CD4-positive, alpha-beta T cell (primary cell): ENCODE results near the gene ACTR5. TPM values are rescaled to one million over a fixed set of nuclear protein-coding genes. Genes with fewer than 3 reads are reported as not detected.
A peak's percentile ranks its signal among the peaks of the same experiment; 100 is the strongest.

ENCODE experiments used
- ATAC-seq: fragments of 200-7000 bp; cut with Tn5 transposase; one replicate; pipeline ENCODE4 v1.10.0; 2022; ENCODE audit warnings: mild to moderate bottlenecking; ENCODE audit not compliant: poor library complexity
- CTCF ChIA-PET: fragments of 350-600 bp; sonication (Branson Sonifier 250); formaldehyde crosslinking; loops from one replicate; lab custom pipeline; 2021; ENCODE audit warnings: antibody characterized with exemption, inconsistent platforms; lab: Charles Lee
- POLR2A ChIA-PET: fragments of 350-600 bp; sonication (Branson Sonifier 250); formaldehyde crosslinking; loops from one replicate; lab custom pipeline; 2021; ENCODE audit warnings: antibody characterized with exemption, inconsistent platforms; lab: Charles Lee
- DNase-seq, 14 experiments: peaks; one replicate each; pipeline ENCODE4 v3.0.0-alpha.2; 2013 to 2020; ENCODE audit warnings: mixed read lengths in 2 of 14
- H3K27ac ChIP-seq, 2 donors: one replicate each; pipeline versions ENCODE4 v1.5.1 to v1.7.0; 2013; ENCODE audit warnings: low read length in 2 of 2, low read depth in 1 of 2, mild to moderate bottlenecking in 1 of 2
- H3K27me3 ChIP-seq, 2 experiments: 1 replicate in 1 of 2; 2 replicates in 1 of 2; pipeline versions ENCODE4 v1.6.1 to v1.7.0; 2013; ENCODE audit warnings: low read length in 2 of 2, control low read depth in 1 of 2, mild to moderate bottlenecking in 1 of 2, moderate library complexity in 1 of 2; ENCODE audit not compliant: insufficient read depth in 2 of 2, control insufficient read depth in 1 of 2
- H3K36me3 ChIP-seq: one replicate; pipeline ENCODE4 v1.6.1; 2013; ENCODE audit warnings: low read length, control low read depth; ENCODE audit not compliant: insufficient read depth
- H3K4me1 ChIP-seq: one replicate; pipeline ENCODE4 v1.6.1; 2013; ENCODE audit warnings: low read length, control low read depth; ENCODE audit not compliant: insufficient read depth
- H3K4me3 ChIP-seq: one replicate; pipeline ENCODE4 v1.5.1; 2013; ENCODE audit warnings: mild to moderate bottlenecking, low read length, moderate library complexity
- H3K9me3 ChIP-seq, 2 experiments: 1 replicate in 1 of 2; 2 replicates in 1 of 2; pipeline versions ENCODE4 v1.6.1 to v1.7.0; 2013; ENCODE audit warnings: low read length in 2 of 2, mild to moderate bottlenecking in 2 of 2, control low read depth in 1 of 2, moderate library complexity in 1 of 2; ENCODE audit not compliant: control insufficient read depth in 1 of 2, insufficient read depth in 1 of 2
- H3K27ac Mint-ChIP-seq: one replicate; pipeline ENCODE4 v1.8.0; 2020; ENCODE audit warnings: mixed read lengths
- H3K27me3 Mint-ChIP-seq: one replicate; pipeline ENCODE4 v1.8.0; 2021; ENCODE audit warnings: mixed read lengths
- H3K36me3 Mint-ChIP-seq: one replicate; pipeline ENCODE4 v1.8.0; 2021; ENCODE audit warnings: low read depth, mixed read lengths
- H3K4me1 Mint-ChIP-seq: one replicate; pipeline ENCODE4 v1.8.0; 2021; ENCODE audit warnings: low read depth, mixed read lengths
- H3K4me3 Mint-ChIP-seq: one replicate; pipeline ENCODE4 v1.8.0; 2020; ENCODE audit warnings: mild to moderate bottlenecking, mixed read lengths
- H3K9me3 Mint-ChIP-seq: one replicate; pipeline ENCODE4 v1.8.0; 2020; ENCODE audit warnings: mixed read lengths
- intact Hi-C, 2 experiments: fragments of 100-400 bp; cut with DNase I in 1 of 2; cut with micrococcal nuclease in 1 of 2; formaldehyde crosslinking; loops; one replicate each; pipeline versions ENCODE4 v1.15.1 to v1.9.0; 2023 to 2025; cut with DNase I, micrococcal nuclease
- total RNA-seq, 174 experiments: library from RNA in 2 of 174; stranded (reverse) in 2 of 174; gene quantifications; one replicate each; pipeline ENCODE4 v1.2.3 and lab custom pipeline; 2021 to 2026
- TF ChIP-seq, protein P1 (sequence below): fragments of 200-600 bp; IDR thresholded peaks from one replicate; pipeline ENCODE4 v1.8.0; 2022; ENCODE audit warnings: antibody characterized with exemption, mild to moderate bottlenecking

Gene ACTR5
- total RNA-seq, 2 experiments from 2014 or later: 11.1 to 11.9 TPM

DNA sequence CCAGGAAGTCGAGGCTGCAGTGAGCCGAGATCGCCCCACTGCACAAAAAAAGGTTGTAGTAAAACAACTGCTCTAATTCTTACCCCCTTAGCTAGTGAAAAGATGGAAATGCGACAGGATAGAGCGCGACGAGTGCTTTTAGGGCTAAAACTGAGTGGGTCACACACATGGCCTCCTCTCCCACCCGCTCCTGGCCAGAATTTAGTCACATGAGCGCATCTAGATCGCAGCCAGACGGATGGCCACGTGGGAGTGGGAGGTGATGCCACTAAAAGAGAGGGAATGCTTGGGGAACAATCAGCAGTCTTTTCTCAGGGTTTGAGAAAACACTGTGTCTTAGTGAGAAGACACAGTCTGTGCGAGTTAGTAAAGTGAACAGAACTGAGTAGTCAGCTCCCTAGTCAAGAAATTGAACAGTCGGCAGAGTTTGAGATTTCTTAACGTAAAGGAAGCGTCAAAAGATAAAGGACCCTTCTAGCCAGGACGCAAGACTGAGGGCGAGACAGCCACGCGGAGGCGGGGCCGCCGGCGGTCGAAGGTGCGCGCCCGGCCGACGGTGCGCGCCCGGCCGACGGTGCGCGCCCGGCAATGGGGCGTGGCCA lies 664 bp upstream of the ACTR5 start:
- Mint-ChIP-seq H3K36me3 (peaks cover 31% of the 10 kb centered on the region), H3K4me3 (peak overlapping the region; percentile 95), H3K27ac (peak overlapping the region; percentile 95), H3K4me1 (peaks cover 27% of the 10 kb centered on the region), H3K27me3 (peaks cover 8% of the 10 kb centered on the region), H3K9me3 (no peaks in the 10 kb centered on the region)
- intact Hi-C loops: loop anchor here (2.0 to 10.0 kb wide), 9 partner anchors 17 to 713 kb away; partner anchors contain the start of genes DHX35 (in 2 of the 2), PPP1R16B (in 2 of the 2), FAM83D (in 1 of the 2) and RALGAPB (in 1 of the 2)
- TF ChIP-seq, protein P1, sequence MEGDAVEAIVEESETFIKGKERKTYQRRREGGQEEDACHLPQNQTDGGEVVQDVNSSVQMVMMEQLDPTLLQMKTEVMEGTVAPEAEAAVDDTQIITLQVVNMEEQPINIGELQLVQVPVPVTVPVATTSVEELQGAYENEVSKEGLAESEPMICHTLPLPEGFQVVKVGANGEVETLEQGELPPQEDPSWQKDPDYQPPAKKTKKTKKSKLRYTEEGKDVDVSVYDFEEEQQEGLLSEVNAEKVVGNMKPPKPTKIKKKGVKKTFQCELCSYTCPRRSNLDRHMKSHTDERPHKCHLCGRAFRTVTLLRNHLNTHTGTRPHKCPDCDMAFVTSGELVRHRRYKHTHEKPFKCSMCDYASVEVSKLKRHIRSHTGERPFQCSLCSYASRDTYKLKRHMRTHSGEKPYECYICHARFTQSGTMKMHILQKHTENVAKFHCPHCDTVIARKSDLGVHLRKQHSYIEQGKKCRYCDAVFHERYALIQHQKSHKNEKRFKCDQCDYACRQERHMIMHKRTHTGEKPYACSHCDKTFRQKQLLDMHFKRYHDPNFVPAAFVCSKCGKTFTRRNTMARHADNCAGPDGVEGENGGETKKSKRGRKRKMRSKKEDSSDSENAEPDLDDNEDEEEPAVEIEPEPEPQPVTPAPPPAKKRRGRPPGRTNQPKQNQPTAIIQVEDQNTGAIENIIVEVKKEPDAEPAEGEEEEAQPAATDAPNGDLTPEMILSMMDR: no peak
- DNase-seq (no peak), ATAC-seq (no peak)
- POLR2A ChIA-PET: interaction anchor here (0.8 to 3.1 kb wide), 8 partner anchors 18 to 1569 kb away, joined by 3 to 10 read pairs (median 4); partner anchors contain the start of genes DHX35 and PPP1R16B
- Histone ChIP-seq H3K4me1 (peaks cover 16% of the 10 kb centered on the region), H3K36me3 (peaks cover 10% of the 10 kb centered on the region), H3K27me3 (peaks cover 0 to 2% of the 10 kb centered on the region in 2 experiments), H3K9me3 (no peaks in the 10 kb centered on the region), H3K27ac (peak overlapping the region; percentile 64 to 79), H3K4me3 (peak overlapping the region; percentile 39)
- CTCF ChIA-PET: interaction anchor here (1.0 to 1.8 kb wide), 4 partner anchors 21 to 215 kb away, joined by 3 to 6 read pairs (median 4); partner anchors contain the start of genes DHX35 and FAM83D

DNA sequence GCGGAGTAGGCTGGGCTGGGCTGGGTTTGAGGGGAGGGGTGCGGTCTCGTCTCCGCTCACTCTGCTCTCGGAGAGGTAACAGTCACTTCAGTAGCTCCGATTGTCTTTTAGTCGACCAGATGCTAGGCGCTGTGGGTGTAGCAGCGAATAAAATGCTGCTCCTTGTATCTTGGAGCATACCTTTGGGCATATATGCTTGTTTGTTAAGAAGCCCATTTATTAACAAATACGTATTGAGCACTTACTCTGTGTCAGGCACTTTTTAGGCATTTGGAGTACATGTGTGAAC lies 545 bp downstream of the ACTR5 start:
- no peaks in the 10 kb centered on the region for H3K9me3 ChIP-seq

DNA sequence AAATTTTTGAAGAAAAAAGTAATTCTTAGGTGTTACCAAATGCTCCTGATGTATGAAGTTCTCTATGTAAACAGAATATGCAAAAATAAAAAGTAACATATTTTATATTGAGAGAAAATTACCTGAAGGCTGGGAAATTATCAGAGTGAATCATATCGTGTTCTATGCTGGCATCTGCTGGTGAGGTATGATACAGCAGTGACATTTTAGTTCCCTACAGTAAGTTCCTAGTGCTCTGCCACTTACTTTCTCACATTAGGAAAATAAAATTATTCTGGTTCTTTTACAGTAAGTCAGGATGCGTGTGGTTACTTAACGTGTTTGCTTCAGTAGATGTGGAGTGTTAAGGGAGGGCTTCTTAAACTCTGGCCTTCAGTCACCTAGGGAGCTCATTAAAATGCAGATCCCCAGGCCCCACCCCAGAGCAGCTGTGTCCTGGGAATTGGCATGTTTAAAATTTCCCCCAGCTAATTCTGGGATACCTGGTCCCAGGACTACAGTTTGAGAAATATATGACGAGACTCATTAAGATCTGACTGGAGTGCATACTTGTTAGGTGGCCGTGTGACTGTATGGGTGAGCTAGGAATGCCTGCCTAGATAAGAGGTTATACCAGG lies 3.2 kb downstream of the ACTR5 start:
- intact Hi-C loops: loop anchor here (1.0 to 10.0 kb wide), 4 partner anchors 105 to 143 kb away; no protein-coding TSS in a partner anchor
- DNase-seq: peak in 5 of 14 experiments; percentile 28 to 72 (median 53)
- Mint-ChIP-seq H3K4me1 (peaks cover 27% of the 10 kb centered on the region), H3K27ac (no peak overlapping the region), H3K27me3 (no peaks in the 10 kb centered on the region), H3K4me3 (peak overlapping the region; percentile 78), H3K36me3 (peaks cover 63% of the 10 kb centered on the region), H3K9me3 (no peaks in the 10 kb centered on the region)
- Histone ChIP-seq H3K4me1 (peaks cover 16% of the 10 kb centered on the region), H3K4me3 (no peak overlapping the region), H3K27me3 (no peaks in the 10 kb centered on the region), H3K9me3 (no peaks in the 10 kb centered on the region), H3K36me3 (peaks cover 34% of the 10 kb centered on the region), H3K27ac (no peak overlapping the region)
- ChIA-PET CTCF (interaction anchor here (0.6 to 2.2 kb wide), 5 partner anchors 25 to 118 kb away, joined by 3 to 5 read pairs (median 4); partner anchors contain the start of gene PPP1R16B), POLR2A (interaction anchor here (0.8 kb wide), 1 partner anchor 53 kb away, joined by 3 read pairs; the partner anchor contains the start of gene PPP1R16B)
- TF ChIP-seq, protein P1: peak; percentile 74
- no peak for ATAC-seq

More for the DNA sequence above, 545 bp downstream of the ACTR5 start:
- TF ChIP-seq, protein P1: no peak
- H3K36me3 ChIP-seq: peaks cover 11% of the 10 kb centered on the region
- peak overlapping the region in 1 of 2 donors; percentile 79 for H3K27ac ChIP-seq
- H3K27me3 Mint-ChIP-seq: no peaks in the 10 kb centered on the region
- DNase-seq (peak in 12 of 14 experiments; percentile 32 to 77 (median 51)), ATAC-seq (peak; percentile 36)
- ChIA-PET CTCF (interaction anchor here (0.8 to 1.9 kb wide), 6 partner anchors 58 to 301 kb away, joined by 3 to 5 read pairs (median 4); partner anchors contain the start of genes DHX35 and FAM83D), POLR2A (interaction anchor here (0.7 to 3.1 kb wide), 4 partner anchors 57 to 213 kb away, joined by 3 to 10 read pairs (median 6); partner anchors contain the start of genes DHX35, FAM83D and PPP1R16B)
- peak overlapping the region; percentile 95 for H3K27ac Mint-ChIP-seq
- intact Hi-C loops: loop anchor here (2.0 to 10.0 kb wide), 8 partner anchors 18 to 714 kb away; partner anchors contain the start of genes PPP1R16B (in 2 of the 2), DHX35 (in 1 of the 2), FAM83D (in 1 of the 2) and RALGAPB (in 1 of the 2)
- H3K9me3 Mint-ChIP-seq: no peaks in the 10 kb centered on the region
- H3K4me1 Mint-ChIP-seq: peaks cover 27% of the 10 kb centered on the region
- H3K4me1 ChIP-seq: peaks cover 16% of the 10 kb centered on the region
- peaks cover 40% of the 10 kb centered on the region for H3K36me3 Mint-ChIP-seq
- H3K27me3 ChIP-seq: no peaks in the 10 kb centered on the region
- peak overlapping the region; percentile 73 for H3K4me3 ChIP-seq
- H3K4me3 Mint-ChIP-seq: peak overlapping the region; percentile 96
